Thyroid gland (tissue), 4 donors: ENCODE measurements around the gene PDPK1.

Experiments
- CTCF ChIP-seq, 6 experiments: fragments of 200-600 bp in 3 of 6; fragments of 450-650 bp in 3 of 6; sonication (generic) in 3 of 6; IDR thresholded peaks; one replicate each; pipeline ENCODE4 v1.5.1; 2016 to 2019; ENCODE audit warnings: antibody characterized with exemption in 6 of 6, mild to moderate bottlenecking in 2 of 6, inconsistent platforms in 1 of 6, moderate library complexity in 1 of 6
- POLR2A ChIP-seq, 2 donors: fragments of 450-650 bp; IDR thresholded peaks; one replicate each; pipeline ENCODE4 v1.6.1; 2017; ENCODE audit warnings: antibody characterized with exemption in 2 of 2, mild to moderate bottlenecking in 2 of 2, moderate library complexity in 1 of 2

- no peak for TF ChIP-seq CTCF (IDR thresholded peaks at IDR 0.05)
- TF ChIP-seq POLR2A (IDR thresholded peaks at IDR 0.05), result no peak
Observed at GRCh38 chr16:2512735-2513404, 25.0 kb upstream of the PDPK1 start.
